C4-2B (cell line): ENCODE data around the gene CA10.

Experiments used
- CTCF ChIP-seq: fragments of 450-650 bp; conservative IDR thresholded peaks from 2 replicates; pipeline ENCODE4 v1.5.1; 2017; ENCODE audit warnings: mild to moderate bottlenecking
- ZFX ChIP-seq: fragments of 450-650 bp; IDR thresholded peaks from 2 replicates; pipeline ENCODE4 v1.6.1; 2017

GRCh38 chr17:51687887-51688286 lies 470.6 kb downstream of the CA10 start:
- TF ChIP-seq CTCF (no peak), ZFX (no peak)
